Fibroblast of lung (primary cell): ENCODE measurements around the gene DLX2.

ENCODE experiments used
- EZH2 ChIP-seq: IDR thresholded peaks from 2 replicates; pipeline ENCODE4 v1.5.1; 2012; ENCODE audit warnings: low read length, control low read depth, mild to moderate bottlenecking; ENCODE audit errors: missing control alignments
- TF ChIP-seq, protein P1 (sequence below), 2 donors: IDR thresholded peaks in 1 of 2; conservative IDR thresholded peaks in 1 of 2; 1 replicate in 1 of 2; 2 replicates in 1 of 2; pipeline ENCODE4 v1.5.1; 2011 to 2012; ENCODE audit warnings: low read length in 2 of 2, control low read depth in 1 of 2, inconsistent platforms in 1 of 2, low read depth in 1 of 2, mild to moderate bottlenecking in 1 of 2

- TF ChIP-seq EZH2, result no peak
- TF ChIP-seq, protein P1, sequence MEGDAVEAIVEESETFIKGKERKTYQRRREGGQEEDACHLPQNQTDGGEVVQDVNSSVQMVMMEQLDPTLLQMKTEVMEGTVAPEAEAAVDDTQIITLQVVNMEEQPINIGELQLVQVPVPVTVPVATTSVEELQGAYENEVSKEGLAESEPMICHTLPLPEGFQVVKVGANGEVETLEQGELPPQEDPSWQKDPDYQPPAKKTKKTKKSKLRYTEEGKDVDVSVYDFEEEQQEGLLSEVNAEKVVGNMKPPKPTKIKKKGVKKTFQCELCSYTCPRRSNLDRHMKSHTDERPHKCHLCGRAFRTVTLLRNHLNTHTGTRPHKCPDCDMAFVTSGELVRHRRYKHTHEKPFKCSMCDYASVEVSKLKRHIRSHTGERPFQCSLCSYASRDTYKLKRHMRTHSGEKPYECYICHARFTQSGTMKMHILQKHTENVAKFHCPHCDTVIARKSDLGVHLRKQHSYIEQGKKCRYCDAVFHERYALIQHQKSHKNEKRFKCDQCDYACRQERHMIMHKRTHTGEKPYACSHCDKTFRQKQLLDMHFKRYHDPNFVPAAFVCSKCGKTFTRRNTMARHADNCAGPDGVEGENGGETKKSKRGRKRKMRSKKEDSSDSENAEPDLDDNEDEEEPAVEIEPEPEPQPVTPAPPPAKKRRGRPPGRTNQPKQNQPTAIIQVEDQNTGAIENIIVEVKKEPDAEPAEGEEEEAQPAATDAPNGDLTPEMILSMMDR (conservative IDR thresholded peaks at IDR 0.05 in 1 of 2, IDR thresholded peaks at IDR 0.05 in 1 of 2; ENCODE audit: low read depth in 1 of 2, low read length in 2 of 2), result no peak
Observed at GRCh38 chr2:172131713-172132555, 29.2 kb upstream of the DLX2 start.
